OCI-LY3 (cell line): ENCODE results near the gene PIK3C2B.
"Not testable (repeated sequence)": the region's sequence is repeated elsewhere in the genome, so short reads cannot be mapped to it uniquely, and the experiment has no call there.

Experiments used
- EZH2phosphoT487 ChIP-seq: fragments of 200-600 bp; shearing (Covaris generic); IDR thresholded peaks from 2 replicates; pipeline ENCODE4 v1.6.1; 2018; ENCODE audit warnings: antibody characterized with exemption, mixed run types, low read depth
- TF ChIP-seq, protein P1 (sequence below): fragments of 200-600, 300-600 bp; sonication (generic); IDR thresholded peaks from 2 replicates; pipeline ENCODE4 v1.5.1; 2014; ENCODE audit warnings: antibody characterized with exemption, low read length, low read depth

DNA sequence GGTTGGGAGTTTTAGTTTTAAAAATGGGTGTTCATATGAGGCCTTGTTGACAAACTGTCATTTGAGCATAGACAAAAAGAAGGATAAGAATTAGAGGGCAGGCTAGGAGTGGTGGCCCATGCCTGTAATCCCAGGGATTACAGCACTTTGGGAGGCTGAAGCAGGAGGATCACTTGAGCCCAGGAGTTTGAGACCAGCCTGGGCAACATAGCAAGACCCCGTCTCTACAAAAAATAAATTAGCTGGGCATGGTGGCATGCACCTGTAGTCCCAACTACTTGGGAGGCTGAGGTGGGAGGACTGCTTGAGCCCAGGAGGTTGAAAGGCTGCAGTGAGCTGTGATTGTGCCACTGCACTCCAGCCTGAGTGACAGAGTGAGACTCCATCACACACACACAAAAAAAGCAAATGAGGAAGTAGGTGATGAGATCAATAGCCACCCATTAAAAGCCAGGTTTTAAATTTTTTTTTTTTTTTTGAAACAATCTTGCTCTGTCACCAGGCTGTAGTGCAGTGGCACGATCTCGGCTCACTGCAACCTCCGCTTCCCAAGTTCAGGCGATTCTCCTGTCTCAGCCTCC is 27.4 kb upstream of the PIK3C2B start:
- TF ChIP-seq, protein P1, sequence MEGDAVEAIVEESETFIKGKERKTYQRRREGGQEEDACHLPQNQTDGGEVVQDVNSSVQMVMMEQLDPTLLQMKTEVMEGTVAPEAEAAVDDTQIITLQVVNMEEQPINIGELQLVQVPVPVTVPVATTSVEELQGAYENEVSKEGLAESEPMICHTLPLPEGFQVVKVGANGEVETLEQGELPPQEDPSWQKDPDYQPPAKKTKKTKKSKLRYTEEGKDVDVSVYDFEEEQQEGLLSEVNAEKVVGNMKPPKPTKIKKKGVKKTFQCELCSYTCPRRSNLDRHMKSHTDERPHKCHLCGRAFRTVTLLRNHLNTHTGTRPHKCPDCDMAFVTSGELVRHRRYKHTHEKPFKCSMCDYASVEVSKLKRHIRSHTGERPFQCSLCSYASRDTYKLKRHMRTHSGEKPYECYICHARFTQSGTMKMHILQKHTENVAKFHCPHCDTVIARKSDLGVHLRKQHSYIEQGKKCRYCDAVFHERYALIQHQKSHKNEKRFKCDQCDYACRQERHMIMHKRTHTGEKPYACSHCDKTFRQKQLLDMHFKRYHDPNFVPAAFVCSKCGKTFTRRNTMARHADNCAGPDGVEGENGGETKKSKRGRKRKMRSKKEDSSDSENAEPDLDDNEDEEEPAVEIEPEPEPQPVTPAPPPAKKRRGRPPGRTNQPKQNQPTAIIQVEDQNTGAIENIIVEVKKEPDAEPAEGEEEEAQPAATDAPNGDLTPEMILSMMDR: not testable (repeated sequence)
- TF ChIP-seq EZH2phosphoT487: not testable (repeated sequence)
